RWPE2 (cell line): ENCODE measurements around the gene WDR26.
"Not testable (repeated sequence)": the region's sequence is repeated elsewhere in the genome, so short reads cannot be mapped to it uniquely, and the experiment has no call there.

Source experiments
- ATAC-seq: fragments of 200-7000 bp; cut with Tn5 transposase; 3 replicates; pipeline ENCODE4 v1.9.1; 2021; ENCODE audit warnings: low read depth
- DNase-seq: peaks from one replicate; pipeline ENCODE4 v3.0.0-alpha.2; 2020; ENCODE audit warnings: low spot score
- H3K27ac ChIP-seq: fragments of 450-650 bp; 2 replicates; pipeline ENCODE4 v1.5.1; 2017; ENCODE audit warnings: mild to moderate bottlenecking; ENCODE audit not compliant: poor library complexity, severe bottlenecking
- H3K27me3 ChIP-seq: fragments of 250-450 bp; sonication (Bioruptor Pico); 2 replicates; pipeline ENCODE4 v1.5.1; 2021; ENCODE audit warnings: mild to moderate bottlenecking, moderate library complexity; ENCODE audit not compliant: insufficient read depth, poor library complexity, severe bottlenecking
- H3K36me3 ChIP-seq: fragments of 250-450 bp; sonication (Bioruptor Pico); 2 replicates; pipeline ENCODE4 v1.5.1; 2020; ENCODE audit warnings: low read depth, mild to moderate bottlenecking, moderate library complexity
- H3K4me1 ChIP-seq: fragments of 250-450 bp; sonication (Bioruptor Pico); 2 replicates; pipeline ENCODE4 v1.5.1; 2021; ENCODE audit warnings: mild to moderate bottlenecking, moderate library complexity; ENCODE audit not compliant: insufficient read depth, poor library complexity, severe bottlenecking
- H3K4me3 ChIP-seq: fragments of 250-450 bp; sonication (Bioruptor Pico); 2 replicates; pipeline ENCODE4 v1.5.1; 2021; ENCODE audit warnings: mild to moderate bottlenecking, moderate library complexity; ENCODE audit not compliant: severe bottlenecking
- H3K9me3 ChIP-seq: fragments of 250-450 bp; sonication (Bioruptor Pico); 2 replicates; pipeline ENCODE4 v1.5.1; 2021; ENCODE audit warnings: mild to moderate bottlenecking, moderate library complexity; ENCODE audit not compliant: severe bottlenecking
- CTCF ChIP-seq: fragments of 450-650 bp; IDR thresholded peaks from one replicate; pipeline ENCODE4 v1.5.1; 2017; ENCODE audit warnings: mild to moderate bottlenecking, moderate library complexity; ENCODE audit not compliant: poor library complexity, severe bottlenecking

The WDR26 gene

GRCh38 chr1:224348137-224348536, 86.5 kb downstream of the WDR26 start:
- Histone ChIP-seq H3K27ac (no peak overlapping the region), H3K27me3 (no peaks in the 10 kb centered on the region), H3K4me1 (no peaks in the 10 kb centered on the region), H3K4me3 (no peak overlapping the region), H3K9me3 (no peaks in the 10 kb centered on the region), H3K36me3 (no peaks in the 10 kb centered on the region)
- TF ChIP-seq CTCF = no peak
- no peak for DNase-seq
- ATAC-seq = no peak

GRCh38 chr1:224343679-224344078, 90.9 kb downstream of the WDR26 start:
- no peak for TF ChIP-seq CTCF
- DNase-seq (no peak), ATAC-seq (no peak)
- no peaks in the 10 kb centered on the region for H3K27me3 ChIP-seq
- no peaks in the 10 kb centered on the region for H3K36me3 ChIP-seq
- H3K4me3 ChIP-seq = no peak overlapping the region
- H3K9me3 ChIP-seq = no peaks in the 10 kb centered on the region
- H3K4me1 ChIP-seq = no peaks in the 10 kb centered on the region
- no peak overlapping the region for H3K27ac ChIP-seq

GRCh38 chr1:224340453-224341384, 93.9 kb downstream of the WDR26 start:
- peak; percentile 27; the same call in 1 of the 3 replicates for ATAC-seq
- not testable (repeated sequence) for H3K9me3 ChIP-seq, H3K4me1 ChIP-seq, H3K27ac ChIP-seq, DNase-seq, H3K27me3 ChIP-seq, H3K36me3 ChIP-seq
- H3K4me3 ChIP-seq = peak overlapping the region; percentile 16

- H3K27ac ChIP-seq = no peak overlapping the region
- no peak overlapping the region for H3K4me3 ChIP-seq
- no peak for TF ChIP-seq CTCF
- no peaks in the 10 kb centered on the region for H3K27me3 ChIP-seq
- DNase-seq = no peak
- H3K36me3 ChIP-seq = no peaks in the 10 kb centered on the region
- H3K4me1 ChIP-seq = no peaks in the 10 kb centered on the region
- no peaks in the 10 kb centered on the region for H3K9me3 ChIP-seq
- ATAC-seq = no peak
Observed at GRCh38 chr1:224339442-224340033, 95.1 kb downstream of the WDR26 start.

GRCh38 chr1:224338150-224338838, 96.3 kb downstream of the WDR26 start:
- Histone ChIP-seq H3K36me3 (no peaks in the 10 kb centered on the region), H3K4me3 (no peak overlapping the region), H3K27me3 (no peaks in the 10 kb centered on the region), H3K9me3 (no peaks in the 10 kb centered on the region), H3K27ac (no peak overlapping the region), H3K4me1 (no peaks in the 10 kb centered on the region)
- DNase-seq = no peak
- ATAC-seq = no peak
- TF ChIP-seq CTCF = no peak
